Neural progenitor cell (in vitro differentiated cells): ENCODE results near the gene RPS6KA1. TPM values are rescaled to one million over a fixed set of nuclear protein-coding genes. Genes with fewer than 3 reads are reported as not detected.

ENCODE experiments used
- DNase-seq: peaks from one replicate; pipeline ENCODE4 v3.0.0-alpha.2; 2016; ENCODE audit warnings: low spot score
- H2AFZ ChIP-seq: fragments of 200-600 bp; sonication (generic); replicated peaks from 2 replicates; pipeline ENCODE4 v1.6.1; 2016; ENCODE audit warnings: antibody characterized with exemption
- H3F3A ChIP-seq: fragments of 200-600 bp; sonication (generic); 2 replicates; pipeline ENCODE4 v1.6.1; 2016; ENCODE audit warnings: antibody characterized with exemption, low read depth
- H3K27ac ChIP-seq: fragments of 200-600 bp; sonication (generic); 2 replicates; pipeline ENCODE4 v1.5.1; 2016; ENCODE audit warnings: mild to moderate bottlenecking
- H3K27me3 ChIP-seq: fragments of 200-600 bp; sonication (generic); 2 replicates; pipeline ENCODE4 v1.6.1; 2016; ENCODE audit warnings: mild to moderate bottlenecking, moderate library complexity
- H3K36me3 ChIP-seq: fragments of 200-600 bp; sonication (generic); 2 replicates; pipeline ENCODE4 v1.5.1; 2016
- H3K4me1 ChIP-seq: fragments of 200-600 bp; sonication (generic); 2 replicates; pipeline ENCODE4 v1.6.1; 2016; ENCODE audit warnings: mixed run types
- H3K4me2 ChIP-seq: fragments of 200-600 bp; sonication (generic); 2 replicates; pipeline ENCODE4 v1.6.1; 2016
- H3K4me3 ChIP-seq: fragments of 200-600 bp; sonication (generic); 2 replicates; pipeline ENCODE4 v1.5.1; 2016
- H3K79me2 ChIP-seq: fragments of 200-600 bp; sonication (generic); 2 replicates; pipeline ENCODE4 v1.6.1; 2016; ENCODE audit warnings: low read depth
- H3K9ac ChIP-seq: fragments of 200-600 bp; sonication (generic); 2 replicates; pipeline ENCODE4 v1.6.1; 2016
- H3K9me3 ChIP-seq: fragments of 200-600 bp; sonication (generic); 2 replicates; pipeline ENCODE4 v1.5.1; 2016; ENCODE audit warnings: low read depth
- H4K20me1 ChIP-seq: fragments of 200-600 bp; sonication (generic); 2 replicates; pipeline ENCODE4 v1.6.1; 2016; ENCODE audit warnings: low read depth
- H3K27ac Mint-ChIP-seq: 3 replicates; pipeline ENCODE4 v1.8.0; 2021; ENCODE audit warnings: mixed read lengths
- H3K27me3 Mint-ChIP-seq: 2 replicates; pipeline ENCODE4 v1.8.0; 2022; ENCODE audit warnings: low read depth, mild to moderate bottlenecking, inconsistent platforms, moderate library complexity, mixed read lengths; ENCODE audit not compliant: insufficient read depth
- H3K36me3 Mint-ChIP-seq: 3 replicates; pipeline ENCODE4 v1.8.0; 2021; ENCODE audit warnings: mixed read lengths
- H3K4me1 Mint-ChIP-seq: 3 replicates; pipeline ENCODE4 v1.8.0; 2021; ENCODE audit warnings: mixed read lengths
- H3K4me3 Mint-ChIP-seq: 3 replicates; pipeline ENCODE4 v1.8.0; 2021; ENCODE audit warnings: mild to moderate bottlenecking, moderate library complexity, mixed read lengths
- H3K9me3 Mint-ChIP-seq: 3 replicates; pipeline ENCODE4 v1.8.0; 2020; ENCODE audit warnings: mixed read lengths
- EZH2 ChIP-seq: fragments of 200-600 bp; sonication (generic); IDR thresholded peaks from 2 replicates; pipeline ENCODE4 v1.6.1; 2017; ENCODE audit warnings: antibody characterized with exemption, mild to moderate bottlenecking, moderate library complexity
- EZH2phosphoT487 ChIP-seq: fragments of 200-600 bp; sonication (generic); IDR thresholded peaks from 2 replicates; pipeline ENCODE4 v1.6.1; 2017; ENCODE audit warnings: antibody characterized with exemption
- total RNA-seq: library from RNA; depleted of rRNA; stranded (reverse); fragments of >200 nt; gene quantifications from 2 replicates; pipeline ENCODE4 v1.2.3, GENCODE V29; 2015; ENCODE audit warnings: low replicate concordance
- TF ChIP-seq, protein P1 (sequence below): fragments of 200-600 bp; sonication (generic); IDR thresholded peaks from 2 replicates; pipeline ENCODE4 v1.5.1; 2017; ENCODE audit warnings: antibody characterized with exemption, mild to moderate bottlenecking

The RPS6KA1 gene
- total RNA-seq, 1 donor from 2014 or later = 18.7 TPM

DNA sequence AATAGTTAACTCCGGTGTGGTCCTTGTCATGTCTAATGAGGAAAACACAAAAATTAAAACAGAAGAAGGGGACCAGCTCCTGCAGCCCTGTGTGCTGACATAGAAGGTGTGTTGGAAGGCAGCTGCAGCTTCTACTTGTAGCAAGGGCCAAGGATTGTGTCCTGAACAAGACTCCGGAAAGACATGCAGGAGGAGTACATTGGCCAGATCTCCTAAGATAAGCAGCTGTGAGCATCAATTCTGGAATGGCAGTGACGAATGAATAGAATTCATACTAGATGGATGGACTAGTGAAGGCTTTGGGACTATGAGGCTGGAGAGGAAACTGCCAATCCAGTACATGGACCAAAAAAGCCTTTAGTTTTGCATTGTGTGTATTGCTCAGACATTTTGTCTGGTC is 19.3 kb downstream of the RPS6KA1 start:
- H3K27ac ChIP-seq = no peak overlapping the region
- H3K9ac ChIP-seq = no peak overlapping the region
- peaks cover 7% of the 10 kb centered on the region for H3K36me3 Mint-ChIP-seq
- H3K27me3 Mint-ChIP-seq = peaks cover 6% of the 10 kb centered on the region
- no peak overlapping the region for H3K27ac Mint-ChIP-seq
- H3K4me1 ChIP-seq = no peaks in the 10 kb centered on the region
- H2AFZ ChIP-seq = no peak overlapping the region
- H3K36me3 ChIP-seq = no peaks in the 10 kb centered on the region
- no peak overlapping the region for H3K4me2 ChIP-seq
- H3K9me3 Mint-ChIP-seq = no peaks in the 10 kb centered on the region
- no peaks in the 10 kb centered on the region for H4K20me1 ChIP-seq
- H3K4me1 Mint-ChIP-seq = no peaks in the 10 kb centered on the region
- no peak for DNase-seq
- no peak overlapping the region for H3K4me3 Mint-ChIP-seq
- no peaks in the 10 kb centered on the region for H3K9me3 ChIP-seq
- no peaks in the 10 kb centered on the region for H3K79me2 ChIP-seq
- no peaks in the 10 kb centered on the region for H3K27me3 ChIP-seq
- TF ChIP-seq EZH2 (no peak), EZH2phosphoT487 (no peak)
- TF ChIP-seq, protein P1, sequence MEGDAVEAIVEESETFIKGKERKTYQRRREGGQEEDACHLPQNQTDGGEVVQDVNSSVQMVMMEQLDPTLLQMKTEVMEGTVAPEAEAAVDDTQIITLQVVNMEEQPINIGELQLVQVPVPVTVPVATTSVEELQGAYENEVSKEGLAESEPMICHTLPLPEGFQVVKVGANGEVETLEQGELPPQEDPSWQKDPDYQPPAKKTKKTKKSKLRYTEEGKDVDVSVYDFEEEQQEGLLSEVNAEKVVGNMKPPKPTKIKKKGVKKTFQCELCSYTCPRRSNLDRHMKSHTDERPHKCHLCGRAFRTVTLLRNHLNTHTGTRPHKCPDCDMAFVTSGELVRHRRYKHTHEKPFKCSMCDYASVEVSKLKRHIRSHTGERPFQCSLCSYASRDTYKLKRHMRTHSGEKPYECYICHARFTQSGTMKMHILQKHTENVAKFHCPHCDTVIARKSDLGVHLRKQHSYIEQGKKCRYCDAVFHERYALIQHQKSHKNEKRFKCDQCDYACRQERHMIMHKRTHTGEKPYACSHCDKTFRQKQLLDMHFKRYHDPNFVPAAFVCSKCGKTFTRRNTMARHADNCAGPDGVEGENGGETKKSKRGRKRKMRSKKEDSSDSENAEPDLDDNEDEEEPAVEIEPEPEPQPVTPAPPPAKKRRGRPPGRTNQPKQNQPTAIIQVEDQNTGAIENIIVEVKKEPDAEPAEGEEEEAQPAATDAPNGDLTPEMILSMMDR = no peak
- H3K4me3 ChIP-seq = no peak overlapping the region
- no peaks in the 10 kb centered on the region for H3F3A ChIP-seq

DNA sequence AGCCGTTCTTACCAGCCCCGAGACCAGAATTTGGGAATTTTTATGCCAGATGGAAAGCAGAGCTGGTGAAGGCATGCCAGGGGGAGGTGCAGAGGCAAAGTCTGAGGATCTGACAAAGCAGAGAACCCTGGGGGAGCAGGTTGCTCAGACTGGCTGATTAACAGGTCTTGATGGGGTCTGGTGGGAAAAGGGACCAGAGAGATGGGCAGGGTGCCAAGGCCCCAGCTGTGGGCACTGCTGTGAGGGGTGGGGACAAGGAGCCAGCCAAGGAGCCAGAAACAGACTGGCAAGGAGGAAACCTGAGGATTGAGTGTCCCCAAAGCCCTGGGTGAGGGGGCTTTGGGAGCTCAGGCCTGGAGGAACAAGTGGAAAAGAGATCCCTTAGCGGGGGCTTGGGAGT is 21.4 kb downstream of the RPS6KA1 start:
- H3K79me2 ChIP-seq = no peaks in the 10 kb centered on the region
- no peak overlapping the region for H3K4me3 ChIP-seq
- DNase-seq = no peak
- Mint-ChIP-seq H3K27me3 (peaks cover 2% of the 10 kb centered on the region), H3K9me3 (no peaks in the 10 kb centered on the region), H3K27ac (no peak overlapping the region), H3K4me3 (no peak overlapping the region), H3K4me1 (peaks cover 7% of the 10 kb centered on the region), H3K36me3 (peaks cover 8% of the 10 kb centered on the region)
- no peaks in the 10 kb centered on the region for H3F3A ChIP-seq
- no peaks in the 10 kb centered on the region for H3K27me3 ChIP-seq
- H3K9ac ChIP-seq = no peak overlapping the region
- H3K9me3 ChIP-seq = no peaks in the 10 kb centered on the region
- H2AFZ ChIP-seq = no peak overlapping the region
- no peaks in the 10 kb centered on the region for H3K36me3 ChIP-seq
- no peak overlapping the region for H3K4me2 ChIP-seq
- no peak overlapping the region for H3K27ac ChIP-seq
- H3K4me1 ChIP-seq = no peaks in the 10 kb centered on the region
- TF ChIP-seq EZH2 = no peak
- no peak for TF ChIP-seq EZH2phosphoT487
- TF ChIP-seq, protein P1 = no peak
- H4K20me1 ChIP-seq = no peaks in the 10 kb centered on the region

DNA sequence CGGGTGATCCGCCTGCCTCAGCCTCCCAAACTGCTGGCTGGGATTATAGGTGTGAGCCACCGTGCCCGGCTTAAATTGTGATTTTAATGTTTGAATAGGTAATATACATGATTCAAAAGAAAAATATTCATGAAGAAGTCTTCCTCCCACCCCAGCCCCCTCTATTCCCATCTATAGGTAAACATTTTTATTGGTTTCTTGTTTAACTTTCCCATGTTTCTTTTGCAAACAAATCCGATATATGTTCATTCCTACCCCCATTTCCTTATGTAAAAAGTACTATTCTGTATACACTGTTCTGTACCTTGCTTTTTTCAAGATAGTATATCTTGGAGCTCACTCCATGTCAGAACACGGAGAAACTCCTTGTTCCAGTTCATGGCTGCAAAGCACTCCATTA is 23.2 kb downstream of the RPS6KA1 start:
- Mint-ChIP-seq H3K4me3 (no peak overlapping the region), H3K4me1 (peaks cover 8% of the 10 kb centered on the region), H3K9me3 (no peaks in the 10 kb centered on the region), H3K27me3 (peaks cover 3% of the 10 kb centered on the region), H3K27ac (no peak overlapping the region), H3K36me3 (peaks cover 11% of the 10 kb centered on the region)
- Histone ChIP-seq H3K27me3 (no peaks in the 10 kb centered on the region), H3K4me1 (no peaks in the 10 kb centered on the region), H2AFZ (no peak overlapping the region), H3K4me2 (no peak overlapping the region), H3K79me2 (no peaks in the 10 kb centered on the region), H3K4me3 (no peak overlapping the region), H3K9ac (no peak overlapping the region), H4K20me1 (no peaks in the 10 kb centered on the region), H3F3A (no peaks in the 10 kb centered on the region), H3K36me3 (no peaks in the 10 kb centered on the region), H3K27ac (no peak overlapping the region), H3K9me3 (no peaks in the 10 kb centered on the region)
- DNase-seq = no peak
- TF ChIP-seq, protein P1 = no peak
- TF ChIP-seq EZH2 (no peak), EZH2phosphoT487 (no peak)
